BLaER1 treated with 17β-estradiol and CSF1 and Interleukin-3, amounts not matched to agents 10 nM and 100 nM (cell line): ENCODE measurements around the gene USP31.

Source experiments
- H3K27ac ChIP-seq, 11 experiments: shearing (Covaris generic); formaldehyde crosslinking; 2 replicates each; pipeline ENCODE4 v1.8.1; 2022
- H3K27me3 ChIP-seq, 11 experiments: shearing (Covaris generic); formaldehyde crosslinking; 2 replicates each; pipeline ENCODE4 v1.8.1; 2022
- H3K36me3 ChIP-seq, 11 experiments: shearing (Covaris generic); formaldehyde crosslinking; 2 replicates each; pipeline ENCODE4 v1.8.1; 2022
- H3K4me1 ChIP-seq, 10 experiments: shearing (Covaris generic); formaldehyde crosslinking; 2 replicates each; pipeline ENCODE4 v1.8.1; 2022
- H3K4me2 ChIP-seq, 11 experiments: shearing (Covaris generic); formaldehyde crosslinking; 2 replicates each; pipeline ENCODE4 v1.8.1; 2022
- H3K4me3 ChIP-seq, 10 experiments: shearing (Covaris generic); formaldehyde crosslinking; 2 replicates each; pipeline ENCODE4 v1.8.1; 2022
- H3K9ac ChIP-seq, 11 experiments: shearing (Covaris generic); formaldehyde crosslinking; 2 replicates each; pipeline ENCODE4 v1.8.1; 2022
- H3K9me3 ChIP-seq, 11 experiments: shearing (Covaris generic); formaldehyde crosslinking; replicated peaks in 1 of 11; 2 replicates each; pipeline ENCODE4 v1.8.1; 2022
- H4K20me1 ChIP-seq, 11 experiments: shearing (Covaris generic); formaldehyde crosslinking; 2 replicates each; pipeline ENCODE4 v1.8.1; 2022
- Cebpa-rat ChIP-seq, 11 experiments: shearing (Covaris generic); IDR thresholded peaks; 2 replicates each; pipeline ENCODE4 v1.8.1; 2022

USP31 gene

GRCh38 chr16:23072769-23073549 is 76.3 kb downstream of the USP31 start:
- Histone ChIP-seq H3K9ac (no peak overlapping the region), H3K4me1 (peaks cover 10 to 17% (median 15%) of the 10 kb centered on the region in 10 experiments; a peak in 19 of 20 replicates), H3K4me2 (no peak overlapping the region), H3K9me3 (no peaks in the 10 kb centered on the region), H4K20me1 (no peaks in the 10 kb centered on the region; a peak in 1 of 22 replicates), H3K27me3 (no peaks in the 10 kb centered on the region), H3K36me3 (peaks cover 43 to 96% (median 59%) of the 10 kb centered on the region in 11 experiments), H3K4me3 (no peak overlapping the region), H3K27ac (no peak overlapping the region)
- TF ChIP-seq Cebpa-rat (IDR thresholded peaks at IDR 0.05) = no peak

- Histone ChIP-seq H3K9me3 (no peaks in the 10 kb centered on the region), H3K4me1 (peaks cover 10 to 17% (median 15%) of the 10 kb centered on the region in 10 experiments; a peak in 19 of 20 replicates), H3K36me3 (peaks cover 50 to 97% (median 64%) of the 10 kb centered on the region in 11 experiments), H4K20me1 (no peaks in the 10 kb centered on the region; a peak in 1 of 22 replicates), H3K4me3 (no peak overlapping the region), H3K27ac (peak overlapping the region in 2 of 11 experiments; percentile 2 to 13; a peak in 1 of 22 replicates), H3K9ac (peak overlapping the region in 2 of 11 experiments; percentile 24 to 47; a peak in 2 of 22 replicates), H3K4me2 (peak overlapping the region; percentile 17 to 82 (median 62); a peak in 18 of 22 replicates), H3K27me3 (no peaks in the 10 kb centered on the region)
- TF ChIP-seq Cebpa-rat (IDR thresholded peaks at IDR 0.05) = no peak
Measured at GRCh38 chr16:23072084-23072599, 77.1 kb downstream of the USP31 start.

- peak overlapping the region in 2 of 11 experiments; percentile 2 to 13; a peak in 1 of 22 replicates for H3K27ac ChIP-seq
- H3K9me3 ChIP-seq = no peaks in the 10 kb centered on the region
- peak overlapping the region in 2 of 11 experiments; percentile 24 to 47; a peak in 3 of 22 replicates for H3K9ac ChIP-seq
- no peaks in the 10 kb centered on the region for H3K27me3 ChIP-seq
- H4K20me1 ChIP-seq = no peaks in the 10 kb centered on the region; a peak in 1 of 22 replicates
- peaks cover 10 to 17% (median 15%) of the 10 kb centered on the region in 10 experiments; a peak in 19 of 20 replicates for H3K4me1 ChIP-seq
- peaks cover 50 to 97% (median 70%) of the 10 kb centered on the region in 11 experiments for H3K36me3 ChIP-seq
- no peak for TF ChIP-seq Cebpa-rat (IDR thresholded peaks at IDR 0.05)
- H3K4me2 ChIP-seq = peak overlapping the region; percentile 17 to 82 (median 62); a peak in 20 of 22 replicates
- no peak overlapping the region for H3K4me3 ChIP-seq
Measured at GRCh38 chr16:23071196-23072083, 77.8 kb downstream of the USP31 start.

GRCh38 chr16:23069844-23070243 is 79.4 kb downstream of the USP31 start:
- H3K9me3 ChIP-seq = no peaks in the 10 kb centered on the region
- H3K27me3 ChIP-seq = no peaks in the 10 kb centered on the region
- no peak overlapping the region for H3K4me2 ChIP-seq
- H3K4me1 ChIP-seq = peaks cover 10 to 17% (median 15%) of the 10 kb centered on the region in 10 experiments; a peak in 19 of 20 replicates
- peaks cover 50 to 82% (median 67%) of the 10 kb centered on the region in 11 experiments for H3K36me3 ChIP-seq
- TF ChIP-seq Cebpa-rat (IDR thresholded peaks at IDR 0.05) = no peak
- H3K27ac ChIP-seq = no peak overlapping the region
- H3K4me3 ChIP-seq = no peak overlapping the region
- H3K9ac ChIP-seq = no peak overlapping the region
- no peaks in the 10 kb centered on the region; a peak in 1 of 22 replicates for H4K20me1 ChIP-seq

- no peaks in the 10 kb centered on the region; a peak in 1 of 22 replicates for H4K20me1 ChIP-seq
- H3K9me3 ChIP-seq = no peaks in the 10 kb centered on the region
- H3K4me1 ChIP-seq = peaks cover 10 to 17% (median 15%) of the 10 kb centered on the region in 10 experiments; a peak in 19 of 20 replicates
- H3K4me3 ChIP-seq = no peak overlapping the region
- no peak overlapping the region for H3K9ac ChIP-seq
- no peaks in the 10 kb centered on the region for H3K27me3 ChIP-seq
- no peak overlapping the region for H3K27ac ChIP-seq
- no peak overlapping the region for H3K4me2 ChIP-seq
- peaks cover 40 to 66% (median 52%) of the 10 kb centered on the region in 11 experiments for H3K36me3 ChIP-seq
- TF ChIP-seq Cebpa-rat (IDR thresholded peaks at IDR 0.05) = no peak
Measured at GRCh38 chr16:23068079-23068736, 81.0 kb downstream of the USP31 start.

- H3K27me3 ChIP-seq = no peaks in the 10 kb centered on the region
- TF ChIP-seq Cebpa-rat (IDR thresholded peaks at IDR 0.05) = no peak
- H3K27ac ChIP-seq = no peak overlapping the region
- peaks cover 34 to 54% (median 47%) of the 10 kb centered on the region in 11 experiments for H3K36me3 ChIP-seq
- peaks cover 3 to 23% (median 10%) of the 10 kb centered on the region in 10 experiments; a peak in 18 of 20 replicates for H3K4me1 ChIP-seq
- no peak overlapping the region for H3K9ac ChIP-seq
- no peaks in the 10 kb centered on the region for H3K9me3 ChIP-seq
- no peaks in the 10 kb centered on the region; a peak in 1 of 22 replicates for H4K20me1 ChIP-seq
- H3K4me3 ChIP-seq = no peak overlapping the region
- H3K4me2 ChIP-seq = no peak overlapping the region
Measured at GRCh38 chr16:23066676-23067075, 82.6 kb downstream of the USP31 start.

- Histone ChIP-seq H3K27ac (no peak overlapping the region), H3K4me1 (peaks cover 0 to 13% (median 0%) of the 10 kb centered on the region in 10 experiments; a peak in 3 of 20 replicates), H3K9ac (no peak overlapping the region), H3K9me3 (no peaks in the 10 kb centered on the region), H3K27me3 (no peaks in the 10 kb centered on the region), H3K36me3 (peaks cover 24 to 36% (median 31%) of the 10 kb centered on the region in 11 experiments), H3K4me2 (no peak overlapping the region), H4K20me1 (peaks cover 0 to 8% (median 0%) of the 10 kb centered on the region in 11 experiments; a peak in 1 of 22 replicates), H3K4me3 (no peak overlapping the region)
- no peak for TF ChIP-seq Cebpa-rat (IDR thresholded peaks at IDR 0.05)
Measured at GRCh38 chr16:23064639-23065038, 84.6 kb downstream of the USP31 start.

- Histone ChIP-seq H3K4me2 (peak overlapping the region in 2 of 11 experiments; percentile 32 to 35; a peak in 3 of 22 replicates), H3K27ac (no peak overlapping the region), H3K4me1 (peaks cover 0 to 13% (median 0%) of the 10 kb centered on the region in 10 experiments; a peak in 3 of 20 replicates), H3K9ac (no peak overlapping the region), H3K27me3 (no peaks in the 10 kb centered on the region), H3K36me3 (peaks cover 2 to 15% (median 10%) of the 10 kb centered on the region in 11 experiments; a peak in 15 of 22 replicates), H4K20me1 (0 out of 22 replicates have a peak, but pooled peaks cover 0 to 8% (median 0%) of the 10 kb centered on the region in 11 experiments), H3K4me3 (no peak overlapping the region), H3K9me3 (no peaks in the 10 kb centered on the region)
- TF ChIP-seq Cebpa-rat (IDR thresholded peaks at IDR 0.05) = no peak
Measured at GRCh38 chr16:23062524-23062923, 86.7 kb downstream of the USP31 start.
